Middle frontal gyrus (tissue), 1 donor: Measurements from ENCODE around the gene AEBP1.

Experiments
- DNase-seq: peaks from one replicate; pipeline ENCODE4 v3.0.0-alpha.2; 2015; ENCODE audit warnings: low spot score; ENCODE audit errors: extremely low spot score

AEBP1 gene

DNA sequence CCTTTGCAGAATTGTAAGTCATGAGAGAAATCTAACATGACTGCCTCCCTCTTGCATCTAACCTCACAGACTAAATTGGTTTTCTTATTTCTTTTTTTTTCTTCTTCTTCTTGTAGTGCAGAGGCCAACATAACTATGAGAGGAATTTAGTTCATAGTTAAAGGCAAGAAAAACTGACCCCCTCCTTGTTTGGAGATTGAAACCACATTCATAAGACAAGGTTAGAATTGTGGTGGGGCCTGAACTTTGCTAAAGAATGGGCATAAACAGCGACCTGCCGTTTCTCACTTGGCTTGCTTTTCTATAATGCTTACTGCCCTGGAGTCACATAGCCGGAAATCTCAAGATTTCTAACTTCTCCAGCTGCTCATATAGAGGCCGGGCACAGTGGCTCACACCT, 19.4 kb upstream of the AEBP1 start:
- DNase-seq, result no peak

GRCh38 chr7:44085546-44085945, 18.6 kb upstream of the AEBP1 start:
- DNase-seq, result no peak

DNA sequence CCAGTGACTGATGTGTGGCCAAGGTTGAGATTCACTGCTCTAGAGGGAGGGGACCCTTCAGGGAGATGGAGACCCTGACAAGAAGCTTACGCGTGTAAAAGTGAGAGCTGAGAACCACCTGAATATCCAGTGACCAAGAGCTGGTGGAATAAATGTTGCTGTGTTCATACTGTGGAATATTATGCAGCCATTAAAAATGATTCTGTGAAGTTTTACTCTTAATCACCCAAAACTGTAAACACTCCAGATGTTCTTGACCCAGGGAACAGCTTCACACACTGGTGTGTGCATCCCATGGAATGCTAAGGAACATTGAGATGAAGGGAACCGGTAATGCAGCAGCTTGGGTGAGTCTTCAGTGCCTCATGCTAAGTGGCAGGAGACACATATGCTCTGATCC, 17.5 kb upstream of the AEBP1 start:
- no peak for DNase-seq

DNA sequence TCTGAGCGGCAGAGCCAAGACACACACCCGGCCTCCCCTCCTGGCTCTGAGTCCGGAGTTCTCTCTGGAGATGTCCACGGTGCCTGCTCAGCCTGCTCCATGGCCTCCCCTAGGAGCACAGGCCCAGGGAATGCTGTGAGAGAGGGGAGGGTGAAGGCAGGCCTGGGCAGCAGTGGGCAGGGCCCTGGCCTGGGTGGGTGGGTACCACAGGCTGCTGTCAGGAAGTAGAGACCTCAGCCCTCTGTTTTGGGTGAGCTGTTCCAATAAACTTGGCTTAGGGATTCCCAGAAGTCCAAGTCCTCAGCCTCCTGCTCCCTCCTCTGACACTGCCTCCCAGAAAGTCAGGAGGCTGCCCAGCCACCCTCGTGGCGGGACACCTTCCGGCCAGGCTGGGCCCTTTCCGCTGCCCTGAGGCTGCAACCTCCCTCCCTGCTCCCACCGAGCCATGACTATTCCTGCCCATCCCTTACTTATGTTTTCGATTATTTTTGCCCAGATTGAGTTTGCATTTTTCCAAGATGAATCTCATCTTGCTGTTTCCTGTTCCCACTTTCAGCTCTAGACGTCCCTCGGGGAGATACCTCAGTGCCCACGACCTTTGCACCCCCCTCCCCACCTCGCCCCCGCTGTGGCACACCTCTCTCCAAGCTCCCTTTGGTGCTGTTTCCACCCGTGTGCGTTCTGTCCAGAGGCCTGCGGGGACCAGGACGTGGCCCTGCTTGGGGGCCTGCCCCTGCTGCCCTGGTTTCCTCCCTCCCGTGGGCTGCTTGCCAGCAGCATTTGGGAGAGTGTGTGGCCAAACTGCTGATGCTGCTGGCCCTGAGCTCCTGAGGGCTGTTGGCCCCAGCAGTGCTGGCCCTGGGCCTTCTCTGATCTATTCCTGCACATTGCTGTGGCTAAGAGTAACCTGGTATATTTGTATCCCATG, 16.0 kb upstream of the AEBP1 start:
- DNase-seq, result no peak

GRCh38 chr7:44093102-44093641, 11.0 kb upstream of the AEBP1 start:
- no peak for DNase-seq

DNA sequence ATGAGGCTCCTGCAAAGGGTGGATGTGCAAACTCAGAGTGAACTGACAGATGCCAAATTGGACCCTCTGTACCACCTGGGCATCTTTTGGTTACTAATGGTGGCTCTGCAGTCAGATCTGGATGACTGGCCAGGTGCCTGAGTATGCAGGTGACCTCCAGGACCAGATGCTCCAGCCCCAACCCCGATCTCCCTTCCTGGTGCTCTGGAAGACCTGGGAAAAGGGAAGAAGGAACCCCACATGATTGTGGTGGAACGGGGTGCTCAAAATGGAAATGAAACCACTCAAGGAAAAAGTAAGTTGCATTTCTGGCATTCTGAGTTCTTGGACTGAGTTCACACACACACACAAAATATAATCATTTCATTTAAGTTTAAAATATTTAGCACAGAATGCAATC, 9.8 kb upstream of the AEBP1 start:
- DNase-seq, result no peak

DNA sequence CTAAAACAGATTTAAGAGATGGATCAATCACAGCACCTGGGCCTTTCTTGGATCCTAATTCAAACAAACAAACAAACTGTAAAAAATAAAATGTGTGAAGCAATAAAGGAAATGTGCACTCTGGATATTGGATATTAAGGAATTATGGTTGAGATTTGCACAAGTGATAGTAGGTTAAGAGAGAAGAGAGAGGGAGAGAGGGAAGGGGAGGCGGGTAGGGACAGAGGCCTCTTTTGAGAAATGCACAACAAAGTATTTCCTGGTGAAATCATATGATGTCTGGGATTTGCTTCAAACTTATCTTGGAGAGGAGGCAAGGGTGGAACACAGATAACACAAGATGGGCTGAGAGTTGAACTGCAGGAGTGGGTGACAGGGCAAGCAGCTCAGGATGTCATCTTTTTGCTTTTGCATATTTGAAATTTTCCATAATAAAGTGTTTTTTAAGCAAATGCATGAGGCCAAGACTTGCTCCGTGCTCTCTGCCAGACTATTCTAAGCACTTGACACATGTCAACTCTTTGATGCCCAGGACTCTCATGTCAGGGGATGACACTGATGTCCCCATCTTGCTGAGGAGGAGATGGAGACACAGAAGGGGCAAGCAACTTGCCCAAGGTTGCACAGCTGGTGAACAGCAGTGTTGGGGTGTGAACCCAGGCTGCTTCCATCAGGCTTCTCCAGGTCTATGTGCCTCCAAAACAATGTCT, 9.1 kb upstream of the AEBP1 start:
- no peak for DNase-seq

- DNase-seq, result no peak
Observed at GRCh38 chr7:44095781-44096180, 8.4 kb upstream of the AEBP1 start.

DNA sequence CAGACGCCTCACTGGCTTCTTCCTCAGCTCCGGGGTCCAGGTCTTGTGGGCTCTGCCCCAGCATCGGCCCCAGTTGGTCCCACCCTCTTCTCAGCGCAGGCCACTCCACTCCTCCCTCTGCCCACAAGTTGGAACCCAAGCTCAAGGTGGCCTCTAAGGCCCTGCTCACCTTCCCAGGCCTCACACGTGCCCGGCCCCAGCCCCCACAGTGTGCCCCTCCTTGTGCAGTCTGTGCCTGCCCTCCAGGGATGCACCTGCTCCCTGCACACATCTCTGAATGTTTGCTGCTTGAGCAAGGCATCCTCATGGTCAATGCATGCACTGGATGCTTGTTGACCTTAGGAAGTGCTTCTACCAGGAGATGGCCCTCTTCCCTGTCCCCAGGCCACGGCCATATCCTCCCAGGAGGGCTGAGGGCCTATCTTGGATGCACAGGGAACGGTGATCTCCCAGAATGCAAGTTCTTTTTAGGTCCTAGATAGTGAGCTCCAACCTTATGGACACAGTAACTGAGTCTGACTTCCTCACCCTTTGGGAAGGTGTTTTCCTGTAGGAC, 7.7 kb upstream of the AEBP1 start:
- no peak for DNase-seq

DNA sequence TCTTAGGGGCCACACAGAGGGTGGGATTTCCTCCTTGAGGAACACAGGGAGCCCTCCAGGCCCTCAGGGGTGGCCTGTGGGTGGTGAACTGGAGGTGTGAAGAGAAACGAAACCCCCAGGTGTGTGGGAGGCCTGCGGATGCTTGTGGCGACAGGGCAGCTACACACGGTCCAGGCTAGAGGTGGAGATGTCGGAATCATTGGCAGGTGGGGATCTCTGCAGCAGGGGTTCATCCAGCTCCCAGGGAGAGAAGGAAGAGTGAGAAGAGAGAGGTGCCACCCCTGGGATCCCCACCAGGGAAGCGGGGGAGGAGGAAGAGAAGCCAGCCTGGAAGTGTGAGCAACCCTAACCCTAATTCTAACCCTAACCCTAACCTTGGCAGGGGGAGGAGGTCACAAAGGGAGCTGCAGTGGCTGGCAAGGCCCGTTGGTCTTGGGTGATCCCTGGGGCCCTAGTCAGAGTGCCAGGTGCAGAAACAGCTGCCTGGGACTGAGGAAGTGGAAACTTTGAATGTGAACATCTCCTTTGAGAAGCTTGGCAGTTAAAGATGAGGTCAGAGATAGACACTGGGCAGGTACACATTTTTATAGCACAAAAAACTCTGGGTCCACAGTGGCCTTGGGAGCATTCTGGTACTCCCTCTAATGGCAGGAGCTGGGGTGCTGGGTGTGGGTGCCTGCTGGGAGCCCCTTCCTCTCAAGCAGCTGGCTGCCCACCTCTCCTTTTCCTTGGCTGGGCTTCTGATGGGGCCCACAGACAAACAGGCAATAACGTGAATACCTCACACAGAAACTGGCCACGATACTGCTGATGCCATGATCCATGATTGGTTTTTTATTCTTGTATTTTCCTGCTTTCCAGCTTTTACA, 6.8 kb upstream of the AEBP1 start:
- no peak for DNase-seq

GRCh38 chr7:44098092-44099068, 5.8 kb upstream of the AEBP1 start:
- no peak for DNase-seq

- DNase-seq, result no peak
Observed at GRCh38 chr7:44099669-44100068, 4.5 kb upstream of the AEBP1 start.

DNA sequence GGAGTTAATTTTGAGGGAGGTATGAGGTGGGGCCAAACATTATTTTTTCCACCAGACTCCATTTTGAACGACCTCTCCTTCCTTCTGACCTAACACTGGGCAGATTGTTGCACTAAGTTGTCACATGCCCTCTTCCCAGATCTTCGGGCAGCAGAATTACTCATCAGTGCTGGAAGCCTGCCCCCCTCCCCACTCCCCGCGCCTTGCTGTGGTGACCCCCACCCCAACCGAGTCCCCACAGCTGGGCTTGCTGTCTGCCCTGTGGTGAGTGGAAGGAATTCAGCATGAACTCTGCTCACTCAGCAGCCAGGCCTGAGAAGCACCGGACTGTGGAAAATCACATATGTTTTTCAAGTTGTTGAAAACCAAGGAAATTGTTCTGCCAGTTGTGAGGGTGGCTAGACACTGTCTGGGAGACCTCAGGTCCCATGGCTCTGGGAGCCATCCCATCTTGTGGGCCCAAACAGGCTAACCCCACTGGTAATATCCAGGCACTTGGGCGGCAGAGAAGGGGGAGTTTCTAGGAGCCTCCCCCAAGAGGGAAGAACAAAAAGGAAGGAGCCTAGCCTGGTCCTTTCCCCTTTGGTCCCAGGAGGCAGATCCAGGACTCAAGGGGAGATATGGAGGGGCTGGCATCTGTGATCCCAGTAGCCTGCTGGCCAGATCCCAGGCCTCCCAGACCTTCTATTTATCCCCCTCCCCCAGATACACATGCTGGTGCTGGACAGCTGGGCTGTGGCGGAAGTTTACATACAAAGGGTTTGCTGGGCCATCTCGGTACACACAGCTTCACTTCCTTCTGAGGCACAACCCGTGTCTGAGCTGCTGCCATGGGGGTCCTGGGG, 3.5 kb upstream of the AEBP1 start:
- DNase-seq, result no peak

- DNase-seq, result no peak
Observed at GRCh38 chr7:44101303-44101965, 2.7 kb upstream of the AEBP1 start.

GRCh38 chr7:44101966-44102845, 1.9 kb upstream of the AEBP1 start:
- no peak for DNase-seq

- no peak for DNase-seq
Observed at GRCh38 chr7:44102846-44103565, 1.1 kb upstream of the AEBP1 start.

DNA sequence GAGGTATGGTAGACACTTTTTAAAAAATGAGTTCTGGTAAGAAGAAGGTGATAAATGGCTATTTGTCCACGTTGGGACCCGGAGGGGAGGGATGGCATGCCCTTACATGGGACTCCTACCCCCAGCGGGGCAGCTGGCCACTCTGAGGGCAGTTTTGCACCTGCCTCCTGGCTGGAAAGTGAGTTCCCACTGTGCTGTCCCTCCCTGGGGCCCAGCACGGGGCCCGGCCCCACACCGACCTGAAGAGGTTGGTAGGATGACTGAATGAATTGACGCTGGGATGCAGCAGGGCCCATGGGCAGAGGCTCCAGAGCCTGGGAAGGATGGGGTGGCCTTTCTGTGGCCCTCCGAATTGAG, 601 bp upstream of the AEBP1 start:
- DNase-seq, result no peak
